Panc1 (cell line): Measurements from ENCODE around the gene RPL38. TPM values are rescaled to one million over a fixed set of nuclear protein-coding genes. Genes with fewer than 3 reads are reported as not detected.

Source experiments
- ATAC-seq: fragments of 200-7000 bp; cut with Tn5 transposase; 2 replicates; pipeline ENCODE4 v1.9.1; 2020; ENCODE audit warnings: mild to moderate bottlenecking, moderate library complexity
- BruUV-seq: library from RNA; stranded (reverse); fragments of 400-500 nt; replicated peaks from 2 replicates; lab custom pipeline; 2021; lab: Mats Ljungman, UMichigan
- CTCF ChIA-PET: fragments of 300-600 bp; sonication (Branson Sonifier 250); formaldehyde crosslinking; loops from one replicate; lab custom pipeline; 2022; ENCODE audit warnings: antibody characterized with exemption; lab: Charles Lee
- POLR2A ChIA-PET: fragments of 300-600 bp; sonication (Branson Sonifier 250); formaldehyde crosslinking; loops from one replicate; lab custom pipeline; 2022; ENCODE audit warnings: antibody characterized with exemption; lab: Charles Lee
- DNase-seq: peaks from one replicate; pipeline ENCODE4 v3.0.0-alpha.2; 2010; ENCODE audit warnings: low read depth, low spot score
- H3K27ac ChIP-seq: 2 replicates; pipeline ENCODE4 v1.5.1; 2011; ENCODE audit warnings: mild to moderate bottlenecking, low read length, inconsistent platforms
- H3K27me3 ChIP-seq: fragments of 200-500 bp; sonication (Bioruptor generic); 2 replicates; pipeline ENCODE4 v1.6.0; 2014; ENCODE audit warnings: low read length, inconsistent platforms; ENCODE audit not compliant: control insufficient read depth, insufficient read depth
- H3K36me3 ChIP-seq: fragments of 200-500 bp; sonication (Bioruptor generic); 2 replicates; pipeline ENCODE4 v1.5.1; 2014; ENCODE audit warnings: inconsistent platforms, mild to moderate bottlenecking, low read length, moderate library complexity; ENCODE audit not compliant: control insufficient read depth, insufficient read depth
- H3K4me1 ChIP-seq: 2 replicates; pipeline ENCODE4 v1.5.1; 2011; ENCODE audit warnings: inconsistent platforms, mild to moderate bottlenecking, low read length, moderate library complexity; ENCODE audit not compliant: control insufficient read depth, insufficient read depth
- H3K4me3 ChIP-seq, 2 experiments: 2 replicates each; pipeline ENCODE4 v1.5.1; 2011 to 2012; ENCODE audit warnings: low read depth in 2 of 2, low read length in 2 of 2, mild to moderate bottlenecking in 2 of 2, inconsistent platforms in 1 of 2, moderate library complexity in 1 of 2
- H3K9me3 ChIP-seq: fragments of 200-500 bp; sonication (Bioruptor generic); 2 replicates; pipeline ENCODE4 v1.5.1; 2014; ENCODE audit warnings: low read depth, mild to moderate bottlenecking, inconsistent platforms, low read length, moderate library complexity; ENCODE audit not compliant: control insufficient read depth, insufficient read depth
- CTCF ChIP-seq: fragments of 450-650 bp; IDR thresholded peaks from 2 replicates; pipeline ENCODE4 v1.5.1; 2017; ENCODE audit warnings: mild to moderate bottlenecking
- POLR2AphosphoS5 ChIP-seq: IDR thresholded peaks from 2 replicates; pipeline ENCODE4 v1.6.1; 2012; ENCODE audit warnings: mild to moderate bottlenecking, low read depth, low read length, moderate library complexity
- REST ChIP-seq, 2 experiments: IDR thresholded peaks; 2 replicates each; pipeline ENCODE4 v1.6.1; 2011 to 2012; ENCODE audit warnings: low read depth in 2 of 2, control low read depth in 1 of 2, low read length in 1 of 2, mild to moderate bottlenecking in 1 of 2, moderate library complexity in 1 of 2; ENCODE audit not compliant: insufficient read depth in 1 of 2
- SIN3A ChIP-seq: IDR thresholded peaks from 2 replicates; pipeline ENCODE4 v1.6.1; 2012; ENCODE audit warnings: low read depth, mild to moderate bottlenecking, low read length, moderate library complexity, borderline replicate concordance; ENCODE audit not compliant: insufficient read depth
- TCF7L2 ChIP-seq: IDR thresholded peaks from 2 replicates; pipeline ENCODE4 v1.6.1; 2011; ENCODE audit warnings: mild to moderate bottlenecking, low read depth, low read length, inconsistent platforms
- in situ Hi-C: cut with HindIII; loops from 2 replicates; pipeline ENCODE4 v1.10.0; 2016; ENCODE audit warnings: low sequenced_read_pairs, low pct_unique_long_range_greater_than_20kb
- intact Hi-C: fragments of 100-400 bp; cut with micrococcal nuclease; formaldehyde crosslinking; loops from one replicate; pipeline ENCODE4 v1.10.0; 2022; ENCODE audit not compliant: unreplicated experiment
- total RNA-seq: library from RNA; stranded (reverse); gene quantifications from one replicate; pipeline ENCODE4 v1.2.1, GENCODE V29; 2021; ENCODE audit not compliant: unreplicated experiment

RPL38 gene
- total RNA-seq, 1 experiment from 2014 or later, result 968 TPM

GRCh38 chr17:74163271-74163821 is 40.1 kb upstream of the RPL38 start:
- Histone ChIP-seq H3K4me3 (no peak overlapping the region), H3K27me3 (peaks cover 18% of the 10 kb centered on the region), H3K36me3 (no peaks in the 10 kb centered on the region), H3K9me3 (no peaks in the 10 kb centered on the region), H3K27ac (no peak overlapping the region), H3K4me1 (no peaks in the 10 kb centered on the region)
- ATAC-seq, result no peak
- TF ChIP-seq POLR2AphosphoS5 (no peak), TCF7L2 (no peak), SIN3A (no peak), CTCF (no peak), REST (IDR thresholded peaks at IDR 0.05; ENCODE audit: insufficient read depth in 1 of 2, low read depth in 2 of 2, low read length in 1 of 2) (no peak)
- BruUV-seq, result no TSS peak
- ChIA-PET POLR2A (no interaction called here), CTCF (no interaction called here)
- intact Hi-C loops, result no loop called here
- in situ Hi-C loops, result no loop called here
- no peak for DNase-seq

- no TSS peak for BruUV-seq
- TF ChIP-seq REST (IDR thresholded peaks at IDR 0.05; ENCODE audit: insufficient read depth in 1 of 2, low read depth in 2 of 2, low read length in 1 of 2), result no peak
- in situ Hi-C loops (no loop called here), intact Hi-C loops (no loop called here)
- Histone ChIP-seq H3K27ac (no peak overlapping the region), H3K36me3 (no peaks in the 10 kb centered on the region), H3K27me3 (peaks cover 18% of the 10 kb centered on the region), H3K4me3 (no peak overlapping the region), H3K9me3 (no peaks in the 10 kb centered on the region), H3K4me1 (no peaks in the 10 kb centered on the region)
- no peak for DNase-seq
- ATAC-seq, result no peak
- ChIA-PET POLR2A (no interaction called here), CTCF (no interaction called here)
Measured at GRCh38 chr17:74163836-74164235, 39.6 kb upstream of the RPL38 start.
